Measurements from ENCODE around the gene ATP8A2. TPM values are rescaled to one million over a fixed set of nuclear protein-coding genes. Genes with fewer than 3 reads are reported as not detected.
A peak's percentile ranks its signal among the peaks of the same experiment; 100 is the strongest.

ATP8A2 gene
- total RNA-seq, 2 experiments from 2014 or later = 0.22 to 0.42 TPM

- ChIA-PET CTCF (no interaction called here), POLR2A (no interaction called here)
- H3K4me1 Mint-ChIP-seq = peaks cover 2% of the 10 kb centered on the region
- H3K27ac Mint-ChIP-seq = no peak overlapping the region
- no peak for DNase-seq
- H3K36me3 Mint-ChIP-seq (ENCODE audit: low read depth) = no peaks in the 10 kb centered on the region
- no peaks in the 10 kb centered on the region for H3K9me3 Mint-ChIP-seq
- no peak overlapping the region for H3K4me3 Mint-ChIP-seq
- H3K27me3 Mint-ChIP-seq = no peaks in the 10 kb centered on the region
These were observed 462.0 kb downstream of the ATP8A2 start for GRCh38 chr13:25833761-25834160.

GRCh38 chr13:25836574-25837336 lies 465.0 kb downstream of the ATP8A2 start:
- no peak for DNase-seq
- ChIA-PET POLR2A (no interaction called here), CTCF (interaction anchor here (1.5 kb wide), 1 partner anchor 16 kb away, joined by 3 read pairs; no protein-coding TSS in a partner anchor)
- peaks cover 3% of the 10 kb centered on the region for H3K27me3 Mint-ChIP-seq
- no peaks in the 10 kb centered on the region for H3K9me3 Mint-ChIP-seq
- no peaks in the 10 kb centered on the region for H3K4me1 Mint-ChIP-seq
- H3K36me3 Mint-ChIP-seq (ENCODE audit: low read depth) = no peaks in the 10 kb centered on the region
- no peak overlapping the region for H3K4me3 Mint-ChIP-seq
- H3K27ac Mint-ChIP-seq = no peak overlapping the region

GRCh38 chr13:25839371-25839770 lies 467.6 kb downstream of the ATP8A2 start:
- no peaks in the 10 kb centered on the region for H3K36me3 Mint-ChIP-seq (ENCODE audit: low read depth)
- no peak for DNase-seq
- CTCF ChIA-PET = no interaction called here

GRCh38 chr13:25840261-25840660 lies 468.5 kb downstream of the ATP8A2 start:
- Mint-ChIP-seq H3K27me3 (peaks cover 3% of the 10 kb centered on the region), H3K9me3 (peaks cover 2% of the 10 kb centered on the region), H3K4me1 (no peaks in the 10 kb centered on the region), H3K27ac (no peak overlapping the region), H3K4me3 (no peak overlapping the region), H3K36me3 (ENCODE audit: low read depth) (no peaks in the 10 kb centered on the region)
- POLR2A ChIA-PET = no interaction called here
- CTCF ChIA-PET = no interaction called here
- no peak for DNase-seq

More at GRCh38 chr13:25839371-25839770, 467.6 kb downstream of the ATP8A2 start:
- H3K9me3 Mint-ChIP-seq = peaks cover 2% of the 10 kb centered on the region
- POLR2A ChIA-PET = no interaction called here
- no peaks in the 10 kb centered on the region for H3K4me1 Mint-ChIP-seq
- H3K27me3 Mint-ChIP-seq = peaks cover 3% of the 10 kb centered on the region
- no peak overlapping the region for H3K4me3 Mint-ChIP-seq
- no peak overlapping the region for H3K27ac Mint-ChIP-seq

- Mint-ChIP-seq H3K27ac (no peak overlapping the region), H3K4me1 (no peaks in the 10 kb centered on the region), H3K9me3 (peaks cover 2% of the 10 kb centered on the region), H3K27me3 (peaks cover 3% of the 10 kb centered on the region), H3K4me3 (no peak overlapping the region), H3K36me3 (ENCODE audit: low read depth) (no peaks in the 10 kb centered on the region)
- no peak for DNase-seq
- ChIA-PET POLR2A (no interaction called here), CTCF (no interaction called here)
These were observed 469.2 kb downstream of the ATP8A2 start for GRCh38 chr13:25840931-25841330.

- no peak for DNase-seq
- Mint-ChIP-seq H3K36me3 (ENCODE audit: low read depth) (no peaks in the 10 kb centered on the region), H3K4me3 (no peak overlapping the region), H3K27me3 (peaks cover 3% of the 10 kb centered on the region), H3K4me1 (peaks cover 27% of the 10 kb centered on the region), H3K9me3 (peaks cover 2% of the 10 kb centered on the region), H3K27ac (peak overlapping the region; percentile 10)
- ChIA-PET POLR2A (no interaction called here), CTCF (interaction anchor here (0.6 kb wide), 1 partner anchor 385 kb away, joined by 3 read pairs; no protein-coding TSS in a partner anchor)
These were observed 471.9 kb downstream of the ATP8A2 start for GRCh38 chr13:25843692-25844091.

GRCh38 chr13:25844559-25845434 lies 473.0 kb downstream of the ATP8A2 start:
- H3K4me3 Mint-ChIP-seq = no peak overlapping the region
- H3K27ac Mint-ChIP-seq = no peak overlapping the region
- H3K27me3 Mint-ChIP-seq = peaks cover 3% of the 10 kb centered on the region
- ChIA-PET CTCF (no interaction called here), POLR2A (no interaction called here)
- no peaks in the 10 kb centered on the region for H3K36me3 Mint-ChIP-seq (ENCODE audit: low read depth)
- DNase-seq = no peak
- peaks cover 2% of the 10 kb centered on the region for H3K9me3 Mint-ChIP-seq
- H3K4me1 Mint-ChIP-seq = peaks cover 36% of the 10 kb centered on the region

GRCh38 chr13:25846222-25846984 lies 474.6 kb downstream of the ATP8A2 start:
- H3K27me3 Mint-ChIP-seq = peaks cover 1% of the 10 kb centered on the region
- H3K9me3 Mint-ChIP-seq = peaks cover 2% of the 10 kb centered on the region
- H3K4me3 Mint-ChIP-seq = peak overlapping the region; percentile 46
- H3K4me1 Mint-ChIP-seq = peaks cover 41% of the 10 kb centered on the region
- POLR2A ChIA-PET = interaction anchor here (0.5 kb wide), 1 partner anchor 39 kb away, joined by 4 read pairs; no protein-coding TSS in a partner anchor
- CTCF ChIA-PET = interaction anchor here (0.7 to 1.1 kb wide), 2 partner anchors 11 to 36 kb away, joined by 3 read pairs; no protein-coding TSS in a partner anchor
- no peaks in the 10 kb centered on the region for H3K36me3 Mint-ChIP-seq (ENCODE audit: low read depth)
- peak overlapping the region; percentile 93 for H3K27ac Mint-ChIP-seq
- no peak for DNase-seq

GRCh38 chr13:25847145-25847544 lies 475.4 kb downstream of the ATP8A2 start:
- Mint-ChIP-seq H3K9me3 (peaks cover under 1% of the 10 kb centered on the region), H3K4me3 (peak overlapping the region; percentile 46), H3K27ac (peak overlapping the region; percentile 93), H3K27me3 (no peaks in the 10 kb centered on the region), H3K36me3 (ENCODE audit: low read depth) (no peaks in the 10 kb centered on the region), H3K4me1 (peaks cover 41% of the 10 kb centered on the region)
- DNase-seq = peak; percentile 45
- CTCF ChIA-PET = interaction anchor here (0.7 to 1.1 kb wide), 2 partner anchors 12 to 35 kb away, joined by 3 read pairs; no protein-coding TSS in a partner anchor
- POLR2A ChIA-PET = interaction anchor here (0.5 kb wide), 1 partner anchor 40 kb away, joined by 4 read pairs; no protein-coding TSS in a partner anchor

- H3K9me3 Mint-ChIP-seq = no peaks in the 10 kb centered on the region
- H3K4me1 Mint-ChIP-seq = peaks cover 41% of the 10 kb centered on the region
- H3K27me3 Mint-ChIP-seq = no peaks in the 10 kb centered on the region
- ChIA-PET POLR2A (no interaction called here), CTCF (interaction anchor here (0.5 to 0.6 kb wide), 2 partner anchors 97 to 1607 kb away, joined by 3 read pairs; no protein-coding TSS in a partner anchor)
- no peak for DNase-seq
- H3K36me3 Mint-ChIP-seq (ENCODE audit: low read depth) = no peaks in the 10 kb centered on the region
- H3K4me3 Mint-ChIP-seq = peak overlapping the region; percentile 28
- peak overlapping the region; percentile 93 for H3K27ac Mint-ChIP-seq
These were observed 476.2 kb downstream of the ATP8A2 start for GRCh38 chr13:25847635-25848626.

GRCh38 chr13:25848812-25849745 lies 477.3 kb downstream of the ATP8A2 start:
- no peaks in the 10 kb centered on the region for H3K27me3 Mint-ChIP-seq
- H3K27ac Mint-ChIP-seq = peak overlapping the region; percentile 21
- no peaks in the 10 kb centered on the region for H3K9me3 Mint-ChIP-seq
- POLR2A ChIA-PET = no interaction called here
- CTCF ChIA-PET = interaction anchor here (0.5 kb wide), 1 partner anchor 98 kb away, joined by 3 read pairs; no protein-coding TSS in a partner anchor
- H3K36me3 Mint-ChIP-seq (ENCODE audit: low read depth) = no peaks in the 10 kb centered on the region
- no peak for DNase-seq
- no peak overlapping the region for H3K4me3 Mint-ChIP-seq
- H3K4me1 Mint-ChIP-seq = peaks cover 41% of the 10 kb centered on the region

Data from activated CD4-positive, alpha-beta T cell treated with anti-CD3 and anti-CD28 coated beads, Interleukin-2, amount 10 ng/mL, durations not matched to agents 7 days and 5 days (primary cell).